Right lobe of liver (tissue), 6 donors: ENCODE results near the gene DIDO1. TPM values are rescaled to one million over a fixed set of nuclear protein-coding genes. Genes with fewer than 3 reads are reported as not detected.
"Not testable (repeated sequence)": the region's sequence is repeated elsewhere in the genome, so short reads cannot be mapped to it uniquely, and the experiment has no call there.

Source experiments
- ATAC-seq, 4 donors: fragments of 200-7000 bp; cut with Tn5 transposase; one replicate each; pipeline ENCODE4 v1.9.1; 2020; ENCODE audit warnings: mild to moderate bottlenecking in 4 of 4, moderate library complexity in 4 of 4
- DNase-seq, 3 donors: peaks; one replicate each; pipeline ENCODE4 v3.0.0-alpha.2; 2020
- H3K27ac ChIP-seq, 3 donors: fragments of 200-600 bp; one replicate each; pipeline ENCODE4 v1.8.0; 2022
- H3K27me3 ChIP-seq, 2 donors: fragments of 200-600 bp; one replicate each; pipeline ENCODE4 v1.8.0; 2022
- H3K36me3 ChIP-seq, 4 donors: fragments of 200-600 bp; sonication (generic) in 1 of 4; one replicate each; pipeline versions ENCODE4 v1.5.1 to v1.8.0; 2017 to 2022; ENCODE audit warnings: control low read depth in 1 of 4
- H3K4me1 ChIP-seq, 4 donors: fragments of 200-600 bp; sonication (generic) in 1 of 4; one replicate each; pipeline versions ENCODE4 v1.5.1 to v1.8.0; 2017 to 2022; ENCODE audit warnings: control low read depth in 1 of 4
- H3K4me3 ChIP-seq, 3 donors: fragments of 200-600 bp; one replicate each; pipeline ENCODE4 v1.8.0; 2022
- H3K9me3 ChIP-seq, 4 donors: fragments of 200-600 bp; sonication (generic) in 1 of 4; one replicate each; pipeline versions ENCODE4 v1.5.1 to v1.8.0; 2017 to 2022; ENCODE audit warnings: control low read depth in 1 of 4
- POLR2A ChIP-seq: fragments of 450-650 bp; IDR thresholded peaks from one replicate; pipeline ENCODE4 v1.6.1; 2017; ENCODE audit warnings: antibody characterized with exemption, mild to moderate bottlenecking
- WGBS: methylation state at CpG from one replicate; pipeline ENCODE4 v1.1.6; 2018; ENCODE audit warnings: low coverage, low lambda C conversion rate; ENCODE audit not compliant: insufficient coverage; ENCODE audit errors: missing lambda C conversion rate; 5-methylcytosine and 5-hydroxymethylcytosine counted together
- intact Hi-C, 2 donors: fragments of 100-400 bp; cut with DNase I; formaldehyde crosslinking; loops; one replicate each; pipeline versions ENCODE4 v1.11.2 to v1.14.1; 2022
- total RNA-seq, 6 experiments: library from RNA; depleted of rRNA in 2 of 6; stranded (reverse); fragments of >200 nt in 2 of 6; fragmentation: NEBNext Ultra II Directional in 3 of 6; extraction: Animal tissue kit (Norgen Biotek cat#: 25700) in 3 of 6; gene quantifications; one replicate each; pipeline versions ENCODE4 v1.1.0 to v1.2.4, GENCODE V29; 2016 to 2023
- TF ChIP-seq, protein P1 (sequence below), 4 donors: fragments of 200-600 bp in 3 of 4; fragments of 450-650 bp in 1 of 4; IDR thresholded peaks; one replicate each; pipeline versions ENCODE4 v1.5.1 to v1.8.0; 2016 to 2022; ENCODE audit warnings: antibody characterized with exemption in 4 of 4, mild to moderate bottlenecking in 2 of 4
- donor health status: DM: no; HTN: yes; CAD: no.
- donor health status: DM: no; HTN: no; CAD: no.
- donor health status: DM: no; HTN: no; CAD: no.
- donor health status: DM: no; HTN: yes; CAD: no.
- donor health status: DM: no; HTN: yes; CAD: no.

Gene DIDO1
- total RNA-seq, 6 experiments from 2014 or later = 18.3 to 28.1 (median 21.1) TPM

DNA sequence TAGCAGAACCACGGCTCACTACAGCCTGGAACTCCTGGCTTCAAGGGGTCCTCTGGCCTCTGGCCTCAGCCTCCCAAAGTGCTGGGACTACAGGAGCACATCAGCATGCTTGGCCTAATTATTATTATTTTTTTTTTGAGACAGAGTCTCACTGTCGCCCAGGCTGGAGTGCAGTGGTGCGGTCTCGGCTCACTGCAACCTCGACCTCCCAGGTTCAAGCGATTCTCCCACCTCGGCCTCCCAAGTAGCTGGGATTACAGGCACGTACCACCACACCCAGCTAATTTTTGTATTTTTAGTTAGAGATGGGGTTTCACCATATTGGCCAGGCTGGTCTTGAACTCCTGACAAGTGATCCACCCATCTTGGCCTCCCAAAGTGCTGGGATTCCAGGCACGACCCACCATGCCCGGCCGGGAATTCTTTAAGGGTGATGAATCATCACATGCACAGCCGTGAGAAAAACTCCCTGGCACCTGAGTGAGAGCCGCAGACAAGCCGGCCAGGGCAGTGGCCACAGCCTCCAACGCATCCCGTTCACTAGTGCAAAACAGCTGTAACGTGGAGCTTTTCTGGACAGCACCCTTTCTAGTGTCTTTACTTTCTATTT is 3.1 kb downstream of the DIDO1 start:
- H3K27me3 ChIP-seq, H3K9me3 ChIP-seq, H3K36me3 ChIP-seq, intact Hi-C loops: not testable (repeated sequence)
- 35% methylated on average over 12 of the region's 17 CpGs for WGBS
- DNase-seq (peak in 1 of 3 donors; percentile 65), ATAC-seq (peak in 3 of 4 donors; percentile 3 to 48 (median 20))
- TF ChIP-seq POLR2A = peak; percentile 32
- H3K4me1 ChIP-seq = peaks cover 0 to 74% (median 33%) of the 10 kb centered on the region in 4 donors
- H3K4me3 ChIP-seq = peak overlapping the region in 2 of 3 donors; percentile 86 to 93
- H3K27ac ChIP-seq = peak overlapping the region; percentile 97 to 98 (median 98)

DNA sequence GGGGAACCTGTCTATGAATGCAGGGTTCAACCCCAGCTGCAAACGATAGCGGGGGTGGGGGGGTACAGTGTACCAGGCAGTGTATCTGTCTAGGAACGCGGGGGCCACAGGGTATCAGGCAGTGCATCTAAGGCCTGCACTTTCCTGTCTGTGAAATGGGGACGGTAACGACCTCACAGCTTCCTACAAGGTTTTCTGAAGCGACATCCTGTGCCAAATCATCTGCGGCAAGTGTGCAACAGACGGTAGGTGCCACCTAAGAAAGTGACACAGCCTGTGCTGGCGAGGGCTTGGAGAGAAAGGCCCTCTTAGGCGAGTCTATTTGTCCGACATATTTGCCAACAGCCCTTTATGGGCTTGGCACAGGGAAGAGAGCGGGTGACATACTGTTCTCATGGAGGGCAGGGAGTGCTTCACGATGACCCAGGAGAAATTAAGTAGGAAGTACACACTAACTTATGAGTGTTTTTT is 3.8 kb downstream of the DIDO1 start:
- no peaks in the 10 kb centered on the region for H3K9me3 ChIP-seq
- peak overlapping the region in 1 of 3 donors; percentile 86 for H3K4me3 ChIP-seq
- intact Hi-C loops = no loop called here
- peak overlapping the region; percentile 97 to 98 (median 98) for H3K27ac ChIP-seq
- ATAC-seq (no peak), DNase-seq (no peak)
- H3K27me3 ChIP-seq = no peaks in the 10 kb centered on the region
- TF ChIP-seq POLR2A = no peak
- WGBS = 36% methylated on average over 14 of the region's 14 CpGs
- H3K36me3 ChIP-seq = no peaks in the 10 kb centered on the region
- H3K4me1 ChIP-seq = peaks cover 0 to 74% (median 33%) of the 10 kb centered on the region in 4 donors

DNA sequence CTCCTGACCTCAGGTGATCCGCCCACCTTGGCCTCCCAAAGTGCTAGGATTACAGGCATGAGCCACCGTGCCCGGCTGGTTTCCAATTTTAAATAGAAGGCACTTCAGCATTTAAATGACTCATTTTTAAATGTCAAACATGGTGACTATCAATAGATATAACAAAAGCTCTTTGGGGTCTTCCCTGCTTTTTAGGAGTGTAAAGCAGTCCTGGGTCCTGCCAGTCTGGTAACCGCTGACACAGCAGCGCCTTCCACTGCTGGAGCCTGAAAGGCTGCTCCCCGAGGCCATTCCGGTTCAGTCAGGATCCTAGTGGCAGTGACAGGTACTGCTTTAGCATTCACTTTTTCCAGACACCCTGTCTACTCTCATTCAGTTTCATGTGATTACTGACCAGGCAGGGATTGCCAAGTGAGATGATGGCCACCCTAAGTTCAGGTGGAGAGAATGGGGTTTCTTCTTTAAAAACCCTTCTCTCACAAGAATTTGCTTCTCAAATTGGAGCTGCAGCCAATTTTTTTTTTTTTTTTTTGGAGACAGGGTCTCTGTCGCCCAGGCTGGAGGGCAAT is 5.1 kb downstream of the DIDO1 start:
- TF ChIP-seq, protein P1, sequence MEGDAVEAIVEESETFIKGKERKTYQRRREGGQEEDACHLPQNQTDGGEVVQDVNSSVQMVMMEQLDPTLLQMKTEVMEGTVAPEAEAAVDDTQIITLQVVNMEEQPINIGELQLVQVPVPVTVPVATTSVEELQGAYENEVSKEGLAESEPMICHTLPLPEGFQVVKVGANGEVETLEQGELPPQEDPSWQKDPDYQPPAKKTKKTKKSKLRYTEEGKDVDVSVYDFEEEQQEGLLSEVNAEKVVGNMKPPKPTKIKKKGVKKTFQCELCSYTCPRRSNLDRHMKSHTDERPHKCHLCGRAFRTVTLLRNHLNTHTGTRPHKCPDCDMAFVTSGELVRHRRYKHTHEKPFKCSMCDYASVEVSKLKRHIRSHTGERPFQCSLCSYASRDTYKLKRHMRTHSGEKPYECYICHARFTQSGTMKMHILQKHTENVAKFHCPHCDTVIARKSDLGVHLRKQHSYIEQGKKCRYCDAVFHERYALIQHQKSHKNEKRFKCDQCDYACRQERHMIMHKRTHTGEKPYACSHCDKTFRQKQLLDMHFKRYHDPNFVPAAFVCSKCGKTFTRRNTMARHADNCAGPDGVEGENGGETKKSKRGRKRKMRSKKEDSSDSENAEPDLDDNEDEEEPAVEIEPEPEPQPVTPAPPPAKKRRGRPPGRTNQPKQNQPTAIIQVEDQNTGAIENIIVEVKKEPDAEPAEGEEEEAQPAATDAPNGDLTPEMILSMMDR (IDR thresholded peaks at IDR 0.05) = peak; percentile 49 to 65 (median 52)
- no peak for TF ChIP-seq POLR2A
- no peak overlapping the region for H3K4me3 ChIP-seq
- no peaks in the 10 kb centered on the region for H3K9me3 ChIP-seq
- peak overlapping the region in 2 of 3 donors; percentile 0 to 50 for H3K27ac ChIP-seq
- intact Hi-C loops = no loop called here
- ATAC-seq (peak; percentile 52 to 67 (median 58)), DNase-seq (peak; percentile 57 to 79 (median 69))
- H3K36me3 ChIP-seq = no peaks in the 10 kb centered on the region
- WGBS = 23% methylated on average over 7 of the region's 8 CpGs
- H3K27me3 ChIP-seq = no peaks in the 10 kb centered on the region
- peaks cover 0 to 78% (median 38%) of the 10 kb centered on the region in 4 donors for H3K4me1 ChIP-seq

DNA sequence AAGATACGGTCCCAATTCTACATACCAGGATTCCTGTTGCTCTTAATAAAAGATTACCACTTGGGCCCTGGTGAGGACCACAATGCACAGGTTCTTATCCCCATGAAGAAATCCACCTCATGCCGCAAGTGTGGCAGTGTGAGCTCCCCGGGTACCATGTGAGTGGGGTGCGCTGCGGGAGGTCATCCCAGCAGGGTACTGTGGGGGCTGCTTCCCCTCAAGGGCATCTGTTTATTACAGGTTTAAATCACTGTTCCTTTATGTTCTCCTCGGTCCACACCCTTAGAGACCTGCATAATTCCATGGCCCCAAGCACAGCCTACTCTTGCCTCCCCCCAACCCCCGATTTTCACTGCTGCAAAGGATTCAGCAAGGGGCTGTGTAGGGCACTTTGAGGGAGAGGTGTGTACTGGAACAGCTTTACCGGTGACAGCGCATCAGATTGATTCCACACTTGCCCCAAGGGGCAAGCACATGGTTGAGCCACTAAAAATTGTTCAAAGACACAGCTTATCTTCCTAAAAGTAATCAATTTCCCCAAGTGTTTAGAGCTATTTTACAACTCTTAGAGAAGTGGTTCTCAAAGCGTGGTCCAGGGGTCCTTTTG is 6.2 kb downstream of the DIDO1 start:
- no peaks in the 10 kb centered on the region for H3K9me3 ChIP-seq
- no peak overlapping the region for H3K4me3 ChIP-seq
- no peak overlapping the region for H3K27ac ChIP-seq
- DNase-seq (no peak), ATAC-seq (no peak)
- WGBS = 67% methylated on average over 7 of the region's 10 CpGs
- TF ChIP-seq, protein P1 (IDR thresholded peaks at IDR 0.05) = no peak
- TF ChIP-seq POLR2A = no peak
- no peaks in the 10 kb centered on the region for H3K27me3 ChIP-seq
- H3K4me1 ChIP-seq = peaks cover 0 to 88% (median 42%) of the 10 kb centered on the region in 4 donors
- H3K36me3 ChIP-seq = no peaks in the 10 kb centered on the region
- intact Hi-C loops = no loop called here

DNA sequence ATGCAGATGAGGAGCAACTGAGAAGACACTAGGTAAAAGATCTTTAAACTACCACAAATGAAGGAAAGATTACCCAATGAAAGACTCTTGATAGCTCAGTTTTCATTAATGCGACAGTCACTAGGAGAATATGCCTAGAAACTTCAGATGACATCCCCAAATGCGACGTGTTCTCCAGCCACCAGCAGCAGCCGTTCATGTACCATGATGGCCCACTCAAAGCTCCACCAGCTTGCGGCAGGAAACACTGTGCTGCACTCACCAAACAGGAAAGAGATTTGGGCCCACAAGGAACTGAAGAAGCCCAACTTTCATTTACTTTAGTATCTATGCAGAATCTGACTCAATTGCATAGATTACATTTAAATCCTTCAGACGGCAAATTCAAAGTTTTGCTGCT is 7.5 kb downstream of the DIDO1 start:
- intact Hi-C loops = no loop called here
- no peak for ATAC-seq
- WGBS = 36% methylated on average over 6 of the region's 6 CpGs

More for the DNA sequence above, 7.5 kb downstream of the DIDO1 start:
- Histone ChIP-seq H3K27me3 (no peaks in the 10 kb centered on the region), H3K9me3 (no peaks in the 10 kb centered on the region), H3K4me3 (no peak overlapping the region), H3K27ac (no peak overlapping the region), H3K4me1 (peaks cover 0 to 80% (median 44%) of the 10 kb centered on the region in 4 donors), H3K36me3 (peaks cover 0 to 1% (median 0%) of the 10 kb centered on the region in 4 donors)
- DNase-seq = no peak
- TF ChIP-seq, protein P1 (IDR thresholded peaks at IDR 0.05) = no peak
- no peak for TF ChIP-seq POLR2A
